T-helper 9 cell (primary cell): ENCODE data around the gene ZNF653.
"Not testable (repeated sequence)": the region's sequence is repeated elsewhere in the genome, so short reads cannot be mapped to it uniquely, and the experiment has no call there.

Experiments used
- DNase-seq: peaks from one replicate; pipeline ENCODE4 v3.0.0-alpha.2; 2020

ZNF653 gene

DNA sequence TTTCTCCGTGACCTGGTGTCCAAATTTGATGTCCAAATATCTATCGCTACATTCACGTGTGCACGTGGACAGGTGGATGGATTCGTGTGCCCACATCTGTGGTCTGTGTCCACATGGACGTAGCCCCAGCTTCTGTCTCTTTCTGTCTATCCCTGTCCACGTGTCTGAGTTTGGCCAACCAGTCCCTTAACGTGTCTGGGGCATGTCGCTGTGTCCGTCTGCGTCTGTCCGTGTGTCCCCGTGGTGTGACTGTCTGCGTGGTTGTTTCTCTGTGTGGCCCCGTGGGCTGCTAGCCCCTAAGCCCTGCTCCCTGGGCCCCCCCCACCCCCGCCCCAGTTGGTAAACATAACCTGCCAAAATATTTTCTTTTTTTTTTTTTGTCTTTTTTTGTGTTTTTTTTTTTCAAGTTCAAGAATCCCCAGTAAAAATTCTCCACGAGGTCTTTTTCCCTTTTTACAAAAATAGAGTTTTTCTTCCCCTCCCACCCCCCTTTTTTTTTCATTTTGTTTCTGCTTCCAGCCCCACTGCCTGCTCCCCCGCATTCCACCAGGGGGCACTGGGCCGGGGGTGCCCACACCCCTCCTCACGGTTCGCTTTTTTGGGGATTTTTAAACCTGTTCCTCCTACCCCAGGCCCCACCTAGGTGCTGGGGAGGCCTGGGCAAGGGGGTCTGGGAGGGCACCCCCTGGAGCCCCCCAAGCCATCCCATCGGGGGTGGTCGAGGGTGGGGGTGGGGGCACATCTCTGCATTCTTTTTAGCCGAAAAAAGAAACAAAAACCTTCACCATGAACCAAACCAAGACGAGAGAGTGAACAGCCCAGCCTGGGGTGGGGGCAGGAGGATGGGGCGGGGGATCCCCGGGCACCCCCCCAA lies 51.9 kb downstream of the ZNF653 start:
- no peak for DNase-seq

DNA sequence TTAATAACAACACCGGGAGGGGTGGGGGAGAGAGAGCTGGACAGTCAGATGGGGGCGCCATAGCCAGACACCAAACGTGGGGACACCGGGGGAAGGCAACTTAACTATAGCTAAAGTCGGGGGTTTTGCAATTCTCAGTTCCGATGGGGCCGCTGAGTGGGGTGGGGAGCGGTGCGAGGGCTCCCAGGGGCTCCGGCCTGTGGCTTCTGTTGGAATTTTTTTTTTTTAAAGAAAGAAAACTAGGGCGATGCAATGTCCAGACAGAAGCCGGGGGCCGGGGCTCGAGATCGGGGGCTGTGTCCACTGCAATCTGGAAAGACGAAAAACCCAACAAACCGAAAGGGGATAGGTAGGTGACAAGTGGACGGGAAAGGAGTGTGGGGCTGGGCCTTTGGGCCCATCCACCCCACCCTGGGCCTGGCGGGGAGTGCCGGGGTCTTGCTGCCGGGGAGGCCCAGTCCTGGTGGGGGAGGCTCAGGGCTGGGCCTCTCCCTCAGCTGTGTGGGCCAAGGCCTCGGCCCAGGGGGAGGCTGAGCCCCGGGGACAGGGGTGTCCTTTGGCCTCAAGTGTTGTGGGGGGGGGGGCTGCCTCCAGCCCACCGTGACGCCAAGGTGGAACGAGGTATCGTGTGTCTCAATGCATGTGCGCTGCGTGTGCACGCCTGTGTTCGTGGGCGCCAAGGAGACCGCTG lies 52.9 kb downstream of the ZNF653 start:
- DNase-seq, result no peak

- no peak for DNase-seq
Measured at GRCh38 chr19:11451871-11452619, 53.6 kb downstream of the ZNF653 start.

DNA sequence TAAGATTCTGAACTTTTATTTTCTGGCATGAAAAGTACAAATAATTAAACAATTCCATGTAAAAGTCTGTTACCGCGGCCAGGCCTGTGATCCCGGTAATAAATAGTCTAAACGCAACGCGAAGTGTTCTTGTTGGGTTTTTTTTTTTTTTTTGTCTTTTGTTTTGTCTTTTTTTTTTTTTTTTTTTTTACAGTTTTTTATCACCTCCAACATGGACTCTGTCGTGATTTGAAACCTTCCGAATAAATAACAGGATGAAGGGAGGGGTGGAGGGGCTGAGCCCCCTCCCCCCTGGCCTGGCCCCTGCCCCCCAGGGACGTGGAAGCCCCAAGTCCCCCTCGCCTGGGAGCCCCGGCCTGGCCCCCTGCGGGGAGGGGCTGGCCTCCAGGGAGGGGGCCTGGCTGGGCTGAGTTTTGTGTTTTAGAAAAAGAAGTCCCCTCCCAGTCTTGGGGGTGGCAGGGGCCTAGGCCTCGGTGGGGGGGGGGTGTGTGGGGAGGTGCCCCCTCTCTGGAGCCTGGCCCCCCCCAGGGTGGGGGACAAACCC lies 54.2 kb downstream of the ZNF653 start:
- no peak for DNase-seq

DNA sequence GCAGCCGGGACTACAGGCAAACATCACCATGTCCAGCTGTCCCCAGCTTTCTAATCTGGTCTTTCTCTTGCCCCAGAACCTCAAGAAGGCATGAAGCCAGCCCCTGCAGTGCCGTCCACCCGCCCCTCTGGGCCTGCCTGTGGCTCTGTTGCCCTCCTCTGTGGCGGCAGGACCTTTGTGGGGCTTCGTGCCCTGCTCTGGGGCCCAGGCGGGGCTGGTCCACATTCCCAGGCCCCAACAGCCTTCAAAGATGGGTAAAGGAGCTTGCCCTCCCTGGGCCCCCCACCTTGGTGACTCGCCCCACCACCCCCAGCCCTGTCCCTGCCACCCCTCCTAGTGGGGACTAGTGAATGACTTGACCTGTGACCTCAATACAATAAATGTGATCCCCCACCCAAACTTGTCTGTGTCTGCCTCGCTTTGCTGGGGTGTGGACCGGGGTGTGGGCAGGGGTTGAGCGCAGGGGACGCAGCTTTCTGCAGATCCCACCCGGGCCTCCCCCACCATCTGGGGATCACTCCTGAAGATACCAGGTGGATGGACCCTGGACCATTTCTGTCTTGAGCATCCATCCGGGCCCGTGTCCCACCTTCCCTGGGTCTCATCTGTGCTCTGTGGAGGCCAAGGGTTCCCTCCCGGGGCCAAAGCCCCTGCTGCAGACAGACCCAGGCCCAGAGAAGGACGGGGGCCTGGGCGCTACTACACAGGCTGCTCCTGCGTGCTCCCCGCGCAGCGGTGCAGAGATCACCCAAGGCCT lies 54.9 kb downstream of the ZNF653 start:
- no peak for DNase-seq

GRCh38 chr19:11448923-11449554 lies 56.6 kb downstream of the ZNF653 start:
- DNase-seq, result no peak

- no peak for DNase-seq
Measured at GRCh38 chr19:11448410-11448809, 57.2 kb downstream of the ZNF653 start.

DNA sequence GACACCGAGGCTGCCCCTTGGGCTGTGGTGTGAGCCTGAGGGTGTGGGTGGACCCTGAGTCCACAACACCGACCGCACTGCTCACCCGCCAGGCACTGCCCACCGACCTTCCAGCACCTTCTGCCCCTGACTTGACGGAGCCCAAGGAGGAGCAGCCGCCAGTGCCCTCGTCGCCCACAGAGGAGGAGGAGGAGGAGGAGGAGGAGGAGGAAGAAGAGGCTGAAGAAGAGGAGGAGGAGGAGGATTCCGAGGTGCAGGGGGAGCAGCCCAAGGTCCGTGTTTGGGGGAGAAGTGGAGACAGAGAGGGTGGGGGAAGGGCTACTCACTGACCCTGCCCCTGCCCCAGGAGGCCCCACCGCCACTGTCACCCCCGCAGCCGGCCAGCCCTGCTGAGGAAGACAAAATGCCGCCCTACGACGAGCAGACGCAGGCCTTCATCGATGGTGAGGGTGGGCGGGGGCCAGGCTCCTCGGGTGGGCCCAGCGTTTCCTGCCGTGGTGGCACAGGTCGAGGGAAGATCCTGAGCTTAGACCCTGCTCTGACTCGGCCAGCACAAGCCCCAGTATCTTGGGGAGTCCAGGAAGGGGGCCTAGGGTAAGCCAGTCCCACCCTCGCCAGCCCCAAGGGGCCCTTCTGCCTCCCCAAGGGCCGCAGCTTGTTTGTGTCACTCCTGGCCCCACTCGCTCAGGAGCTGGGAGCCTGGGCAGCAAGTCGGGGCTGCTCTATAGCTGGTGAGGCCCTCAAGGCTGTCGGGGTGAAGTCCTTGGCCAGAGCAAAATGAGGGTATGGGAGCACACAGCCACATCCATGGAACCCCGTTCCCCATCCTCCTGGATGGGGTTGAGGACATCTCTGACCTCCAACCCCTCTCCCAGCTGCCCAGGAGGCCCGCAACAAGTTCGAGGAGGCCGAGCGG lies 58.0 kb downstream of the ZNF653 start:
- DNase-seq, result no peak

DNA sequence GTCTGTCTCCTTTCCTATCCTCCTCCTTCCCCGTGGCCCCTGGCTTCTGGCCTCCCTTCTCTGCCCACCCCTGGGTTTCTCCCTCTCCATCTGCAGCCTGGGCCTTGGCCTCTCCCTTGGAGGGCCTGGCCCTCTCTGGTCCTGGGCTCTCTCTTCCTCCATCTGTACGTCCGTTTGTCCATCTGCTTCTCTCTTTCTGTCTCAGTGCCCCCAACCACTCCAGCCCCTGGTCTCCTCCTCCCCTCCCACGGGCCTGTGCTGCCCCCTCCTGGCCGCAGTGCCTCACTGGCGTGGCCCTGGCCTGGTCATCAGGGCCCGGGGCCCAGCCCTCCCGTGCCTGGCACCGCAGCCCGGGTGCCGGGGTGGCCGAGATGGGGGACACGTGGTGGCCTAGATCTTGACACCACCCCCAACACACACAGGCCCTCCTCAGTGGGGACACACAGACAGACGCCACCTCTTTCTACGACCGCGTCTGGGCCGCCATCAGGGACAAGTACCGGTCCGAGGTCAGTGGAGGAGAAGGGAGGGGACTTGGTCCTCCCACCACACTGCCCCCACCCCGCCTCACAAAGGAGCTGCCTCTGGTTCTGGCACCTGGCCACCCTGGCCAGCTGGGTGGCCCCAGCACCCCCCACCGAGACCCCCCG lies 58.9 kb downstream of the ZNF653 start:
- DNase-seq, result peak; percentile 49

- no peak for DNase-seq
Measured at GRCh38 chr19:11446271-11446651, 59.4 kb downstream of the ZNF653 start.

DNA sequence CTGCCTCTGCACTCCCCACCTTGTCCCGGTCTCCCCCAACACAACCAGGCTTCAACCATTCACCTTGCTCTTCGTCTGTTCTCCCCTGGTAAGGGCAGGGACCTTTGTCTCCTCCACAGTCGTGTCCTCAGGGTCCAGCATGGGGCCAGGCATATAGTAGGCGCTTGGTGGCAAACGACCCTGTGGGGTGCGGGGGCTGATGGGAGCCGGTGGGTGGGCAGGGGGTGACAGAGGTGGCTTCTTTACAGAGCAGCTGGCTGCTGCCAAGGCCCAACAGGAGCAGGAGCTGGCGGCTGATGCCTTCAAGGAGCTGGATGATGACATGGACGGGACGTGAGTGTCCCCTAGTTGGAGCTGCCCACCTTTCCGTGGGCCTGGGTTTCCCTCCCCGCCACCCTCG lies 60.5 kb downstream of the ZNF653 start:
- DNase-seq, result no peak

- no peak for DNase-seq
Measured at GRCh38 chr19:11444059-11444458, 61.6 kb downstream of the ZNF653 start.

DNA sequence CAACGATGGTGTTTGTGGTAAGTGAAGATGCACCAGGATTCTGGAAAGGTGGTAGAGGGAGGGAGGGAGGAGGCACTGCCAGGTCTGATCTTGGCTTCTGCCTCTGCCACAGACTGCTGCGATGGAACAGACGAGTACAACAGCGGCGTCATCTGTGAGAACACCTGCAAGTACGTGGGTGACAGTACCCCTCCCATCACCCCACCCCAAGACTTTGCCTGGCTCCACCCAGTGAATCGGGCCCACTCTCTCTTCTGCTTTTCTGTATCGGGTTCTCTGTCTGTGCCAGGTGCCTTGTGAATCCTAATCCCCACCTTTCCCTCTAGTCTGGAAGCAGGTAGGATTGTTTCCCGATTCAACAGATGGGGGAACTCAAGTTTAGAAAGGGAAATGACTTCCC lies 67.7 kb downstream of the ZNF653 start:
- no peak for DNase-seq

DNA sequence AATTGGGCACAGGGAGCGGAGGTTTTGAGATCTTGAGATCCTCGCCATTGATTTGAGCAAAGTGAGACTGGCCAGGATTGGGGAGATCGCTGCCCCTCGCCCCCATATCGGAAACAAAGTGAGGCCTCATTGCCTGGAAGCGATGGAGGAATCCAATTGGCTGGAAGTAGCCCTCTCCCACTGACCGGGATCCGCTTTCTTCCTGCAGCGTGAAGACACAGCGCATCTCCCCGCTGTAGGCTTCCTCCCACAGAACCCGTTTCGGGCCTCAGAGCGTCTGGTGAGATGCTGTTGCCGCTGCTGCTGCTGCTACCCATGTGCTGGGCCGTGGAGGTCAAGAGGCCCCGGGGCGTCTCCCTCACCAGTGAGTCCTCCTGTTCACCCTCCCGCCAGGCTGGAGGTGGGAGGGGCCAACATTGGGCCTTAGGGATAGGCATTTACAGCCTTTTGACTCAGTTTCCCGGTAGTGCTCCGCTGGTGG lies 69.8 kb downstream of the ZNF653 start:
- no peak for DNase-seq

DNA sequence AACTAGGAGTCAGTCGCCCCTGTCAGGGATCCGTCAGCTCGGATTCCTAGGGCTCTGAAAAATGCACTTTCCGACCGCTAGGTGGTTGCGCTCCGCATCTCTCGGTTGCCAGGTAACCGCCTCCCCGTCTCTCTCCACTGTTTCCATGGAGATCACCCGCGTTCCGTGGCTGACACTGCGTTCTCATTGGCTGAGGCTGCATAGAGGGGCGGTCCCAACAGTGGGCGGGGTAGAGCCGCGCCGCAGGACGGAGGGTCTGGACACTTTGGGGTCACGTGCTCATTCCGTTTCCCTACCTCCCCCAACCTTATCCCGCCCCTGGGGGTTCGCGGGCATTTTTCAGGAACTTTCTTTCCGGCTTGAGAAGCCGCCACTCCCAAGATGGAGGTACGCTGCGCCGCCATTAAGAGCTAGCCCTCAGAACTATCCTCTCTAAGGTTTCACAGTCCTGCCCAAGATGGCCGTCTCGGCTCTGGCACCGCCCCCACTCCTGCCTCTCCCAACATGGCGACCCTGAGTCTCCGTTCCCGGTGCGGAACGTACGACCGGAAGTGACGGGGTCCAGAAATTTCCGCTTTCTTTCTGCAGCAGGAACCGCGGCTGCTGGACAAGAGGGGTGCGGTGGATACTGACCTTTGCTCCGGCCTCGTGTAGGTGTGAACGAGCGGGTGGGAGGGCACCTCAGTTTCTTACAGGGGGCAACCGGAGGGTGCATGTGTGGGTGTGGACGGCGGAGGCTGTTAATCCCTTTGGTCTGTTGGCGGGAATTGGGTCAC lies 70.4 kb downstream of the ZNF653 start, which contains the start of the genes ODAD3 and PRKCSH:
TSS of gene ODAD3 (minus strand) at position 65 of the 776 bp plus-strand sequence. CDS start 105 bp downstream, outside the sequence.
TSS of gene PRKCSH (plus strand) at position 579 of the 776 bp plus-strand sequence. CDS start 483 bp downstream, outside the sequence.
- peak; percentile 92 for DNase-seq

- DNase-seq, result no peak
Measured at GRCh38 chr19:11434703-11435056, 71.0 kb downstream of the ZNF653 start.

DNA sequence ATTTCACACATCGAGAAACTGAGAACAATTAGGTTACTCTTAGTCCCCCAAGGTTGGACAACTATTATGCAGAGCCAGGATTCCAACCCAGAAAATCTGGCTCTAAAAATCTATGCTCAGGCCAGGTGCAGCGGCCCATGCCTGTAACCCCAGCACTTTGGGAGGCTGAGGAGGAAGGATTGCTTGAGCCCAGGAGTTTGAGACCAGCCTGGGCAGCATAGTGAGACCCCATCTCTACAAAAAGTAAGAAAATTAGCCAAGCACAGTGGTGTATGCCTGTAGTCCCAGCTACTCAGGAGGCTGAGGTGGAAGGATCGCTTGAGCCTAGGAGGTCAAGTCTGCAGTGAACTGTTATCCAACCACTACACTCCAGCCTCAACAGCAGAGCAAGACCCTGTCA lies 72.1 kb downstream of the ZNF653 start:
- not testable (repeated sequence) for DNase-seq
